Astrocyte (in vitro differentiated cells and primary cell): ENCODE data around the gene VASH2. TPM values are rescaled to one million over a fixed set of nuclear protein-coding genes. Genes with fewer than 3 reads are reported as not detected.

ENCODE experiments used
- DNase-seq: peaks from one replicate; pipeline ENCODE4 v3.0.0-alpha.2; 2010; ENCODE audit warnings: low read depth
- FAIRE-seq: peaks from 2 replicates; lab custom pipeline; 2011; peaks lifted over from hg19 to GRCh38; lab: Jason Lieb, UNC
- H2AFZ ChIP-seq: 2 replicates; pipeline ENCODE4 v1.6.0; 2012; ENCODE audit warnings: low read depth, low read length, inconsistent platforms
- H3K27ac ChIP-seq: 2 replicates; pipeline ENCODE4 v1.5.1; 2011; ENCODE audit warnings: low read depth, low read length, inconsistent platforms
- H3K27me3 ChIP-seq: 2 replicates; pipeline ENCODE4 v1.6.0; 2011; ENCODE audit warnings: low read length, inconsistent platforms; ENCODE audit not compliant: insufficient read depth
- H3K36me3 ChIP-seq: 2 replicates; pipeline ENCODE4 v1.5.1; 2011; ENCODE audit warnings: low read length, inconsistent platforms; ENCODE audit not compliant: insufficient read depth
- H3K4me1 ChIP-seq: 2 replicates; pipeline ENCODE4 v1.5.1; 2011; ENCODE audit warnings: low read length, inconsistent platforms; ENCODE audit not compliant: insufficient read depth
- H3K4me2 ChIP-seq: 2 replicates; pipeline ENCODE4 v1.6.0; 2012; ENCODE audit warnings: low read length, inconsistent platforms
- H3K4me3 ChIP-seq: 2 replicates; pipeline ENCODE4 v1.5.1; 2011; ENCODE audit warnings: low read depth, mild to moderate bottlenecking, low read length, inconsistent platforms; ENCODE audit not compliant: insufficient read depth
- H3K79me2 ChIP-seq: 2 replicates; pipeline ENCODE4 v1.6.0; 2012; ENCODE audit warnings: mild to moderate bottlenecking, low read length, inconsistent platforms; ENCODE audit not compliant: insufficient read depth
- H3K9ac ChIP-seq: 2 replicates; pipeline ENCODE4 v1.6.0; 2012; ENCODE audit warnings: mild to moderate bottlenecking, low read length, inconsistent platforms
- H3K9me3 ChIP-seq: 2 replicates; pipeline ENCODE4 v1.5.1; 2012; ENCODE audit warnings: low read depth, mild to moderate bottlenecking, low read length, inconsistent platforms; ENCODE audit not compliant: insufficient read depth
- H4K20me1 ChIP-seq: 2 replicates; pipeline ENCODE4 v1.6.0; 2012; ENCODE audit warnings: low read length, inconsistent platforms; ENCODE audit not compliant: insufficient read depth
- H3K27ac Mint-ChIP-seq: one replicate; pipeline ENCODE4 v1.8.0; 2021; ENCODE audit warnings: mild to moderate bottlenecking, mixed read lengths; ENCODE audit not compliant: unreplicated experiment
- H3K27me3 Mint-ChIP-seq: one replicate; pipeline ENCODE4 v1.8.0; 2021; ENCODE audit warnings: low read depth, mixed read lengths; ENCODE audit not compliant: unreplicated experiment
- H3K36me3 Mint-ChIP-seq: one replicate; pipeline ENCODE4 v1.8.0; 2021; ENCODE audit warnings: low read depth, mixed read lengths; ENCODE audit not compliant: unreplicated experiment
- H3K4me1 Mint-ChIP-seq: one replicate; pipeline ENCODE4 v1.8.0; 2021; ENCODE audit warnings: low read depth, mixed read lengths; ENCODE audit not compliant: unreplicated experiment
- H3K4me3 Mint-ChIP-seq: one replicate; pipeline ENCODE4 v1.8.0; 2021; ENCODE audit warnings: mild to moderate bottlenecking, moderate library complexity, mixed read lengths; ENCODE audit not compliant: unreplicated experiment
- H3K9me3 Mint-ChIP-seq: one replicate; pipeline ENCODE4 v1.8.0; 2021; ENCODE audit warnings: mild to moderate bottlenecking, mixed read lengths; ENCODE audit not compliant: unreplicated experiment
- EZH2 ChIP-seq: IDR thresholded peaks from 2 replicates; pipeline ENCODE4 v1.6.1; 2012; ENCODE audit warnings: mild to moderate bottlenecking, low read length, inconsistent platforms; ENCODE audit not compliant: insufficient read depth
- total RNA-seq: library from RNA; stranded (reverse); gene quantifications from 2 replicates; pipeline ENCODE4 v1.2.1, GENCODE V29; 2021
- TF ChIP-seq, protein P1 (sequence below): IDR thresholded peaks from 2 replicates; pipeline ENCODE4 v1.5.1; 2011; ENCODE audit warnings: low read depth, mild to moderate bottlenecking, inconsistent platforms, low read length, moderate library complexity; ENCODE audit not compliant: insufficient read depth

Gene VASH2
- total RNA-seq, 1 donor from 2014 or later: 7.1 TPM

DNA sequence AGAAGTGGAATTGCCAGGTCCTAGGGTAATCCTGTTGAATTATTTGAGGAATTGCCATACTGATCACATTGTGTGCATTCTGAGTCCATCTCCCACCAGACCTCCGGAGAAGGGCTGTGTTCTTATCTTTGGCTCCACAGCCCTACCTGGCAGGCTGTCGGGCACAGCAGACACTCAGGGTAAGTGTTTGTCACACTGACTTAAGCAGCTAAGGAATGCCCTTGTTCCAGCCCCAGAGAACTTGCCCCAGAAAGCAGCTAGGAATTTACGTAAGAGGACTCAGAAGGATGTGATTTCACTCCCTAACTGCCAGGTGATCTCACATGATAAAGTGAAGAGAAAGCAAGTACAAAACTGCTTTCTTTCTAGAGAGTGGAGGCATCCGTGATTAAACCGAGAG, 21.0 kb downstream of the VASH2 start:
- Histone ChIP-seq H4K20me1 (no peaks in the 10 kb centered on the region), H2AFZ (no peak overlapping the region), H3K4me2 (no peak overlapping the region), H3K9ac (no peak overlapping the region), H3K4me3 (no peak overlapping the region), H3K27me3 (no peaks in the 10 kb centered on the region), H3K79me2 (no peaks in the 10 kb centered on the region), H3K4me1 (no peaks in the 10 kb centered on the region), H3K9me3 (no peaks in the 10 kb centered on the region), H3K36me3 (no peaks in the 10 kb centered on the region), H3K27ac (no peak overlapping the region)
- H3K9me3 Mint-ChIP-seq: peaks cover 5% of the 10 kb centered on the region
- peaks cover 14% of the 10 kb centered on the region for H3K27me3 Mint-ChIP-seq
- FAIRE-seq (no peak), DNase-seq (no peak)
- no peak overlapping the region for H3K4me3 Mint-ChIP-seq
- no peak for TF ChIP-seq EZH2
- TF ChIP-seq, protein P1, sequence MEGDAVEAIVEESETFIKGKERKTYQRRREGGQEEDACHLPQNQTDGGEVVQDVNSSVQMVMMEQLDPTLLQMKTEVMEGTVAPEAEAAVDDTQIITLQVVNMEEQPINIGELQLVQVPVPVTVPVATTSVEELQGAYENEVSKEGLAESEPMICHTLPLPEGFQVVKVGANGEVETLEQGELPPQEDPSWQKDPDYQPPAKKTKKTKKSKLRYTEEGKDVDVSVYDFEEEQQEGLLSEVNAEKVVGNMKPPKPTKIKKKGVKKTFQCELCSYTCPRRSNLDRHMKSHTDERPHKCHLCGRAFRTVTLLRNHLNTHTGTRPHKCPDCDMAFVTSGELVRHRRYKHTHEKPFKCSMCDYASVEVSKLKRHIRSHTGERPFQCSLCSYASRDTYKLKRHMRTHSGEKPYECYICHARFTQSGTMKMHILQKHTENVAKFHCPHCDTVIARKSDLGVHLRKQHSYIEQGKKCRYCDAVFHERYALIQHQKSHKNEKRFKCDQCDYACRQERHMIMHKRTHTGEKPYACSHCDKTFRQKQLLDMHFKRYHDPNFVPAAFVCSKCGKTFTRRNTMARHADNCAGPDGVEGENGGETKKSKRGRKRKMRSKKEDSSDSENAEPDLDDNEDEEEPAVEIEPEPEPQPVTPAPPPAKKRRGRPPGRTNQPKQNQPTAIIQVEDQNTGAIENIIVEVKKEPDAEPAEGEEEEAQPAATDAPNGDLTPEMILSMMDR: no peak
- peaks cover 24% of the 10 kb centered on the region for H3K4me1 Mint-ChIP-seq
- no peak overlapping the region for H3K27ac Mint-ChIP-seq
- H3K36me3 Mint-ChIP-seq: peaks cover 28% of the 10 kb centered on the region

DNA sequence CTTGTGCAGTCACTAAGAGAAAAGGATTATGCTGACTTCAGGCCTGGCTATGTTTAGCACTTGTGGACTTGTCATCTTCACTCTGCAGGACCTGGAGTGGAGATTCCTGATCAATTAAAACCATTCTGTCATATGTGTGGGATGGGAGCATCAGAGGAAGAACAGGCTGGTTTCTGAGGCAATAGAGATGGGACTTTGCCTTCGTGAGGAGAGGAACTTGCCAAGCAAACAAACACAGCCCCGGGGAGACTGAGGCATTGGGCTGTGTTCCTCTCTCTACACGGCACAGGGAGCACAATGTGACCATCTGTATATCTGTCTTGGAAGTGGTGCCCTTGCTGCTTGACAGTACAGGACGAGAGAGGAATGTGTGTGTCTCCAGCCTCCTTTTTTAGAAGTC, 23.1 kb downstream of the VASH2 start:
- peaks cover 31% of the 10 kb centered on the region for H3K36me3 Mint-ChIP-seq
- FAIRE-seq (no peak), DNase-seq (no peak)
- Histone ChIP-seq H3K36me3 (no peaks in the 10 kb centered on the region), H3K27me3 (no peaks in the 10 kb centered on the region), H3K9ac (no peak overlapping the region), H3K79me2 (no peaks in the 10 kb centered on the region), H3K4me1 (no peaks in the 10 kb centered on the region), H2AFZ (no peak overlapping the region), H3K4me3 (no peak overlapping the region), H3K9me3 (no peaks in the 10 kb centered on the region), H3K27ac (no peak overlapping the region), H3K4me2 (no peak overlapping the region), H4K20me1 (no peaks in the 10 kb centered on the region)
- H3K27ac Mint-ChIP-seq: no peak overlapping the region
- no peak overlapping the region for H3K4me3 Mint-ChIP-seq
- H3K9me3 Mint-ChIP-seq: peaks cover 5% of the 10 kb centered on the region
- H3K4me1 Mint-ChIP-seq: peaks cover 13% of the 10 kb centered on the region
- peaks cover 14% of the 10 kb centered on the region for H3K27me3 Mint-ChIP-seq
- TF ChIP-seq, protein P1: no peak

DNA sequence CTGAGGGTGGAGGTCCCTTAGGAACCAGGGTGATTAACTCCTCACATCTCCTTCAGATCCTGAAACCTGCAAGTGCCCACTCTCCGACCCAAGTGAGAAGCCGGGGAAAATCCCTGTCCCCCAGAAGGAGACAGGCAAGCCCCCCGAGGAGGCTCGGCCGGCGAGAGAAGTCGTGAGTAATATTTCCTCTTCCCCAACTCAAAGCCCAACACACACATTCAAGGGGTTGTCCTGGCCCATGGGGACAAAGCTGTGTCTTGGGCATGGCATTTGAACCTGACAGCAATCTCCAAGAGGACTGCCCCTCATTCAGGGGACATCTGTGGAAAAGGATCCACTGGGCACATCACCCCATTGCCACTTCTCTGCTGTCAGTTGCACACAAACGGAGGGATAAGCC, 23.6 kb downstream of the VASH2 start:
- no peak for FAIRE-seq
- Mint-ChIP-seq H3K36me3 (peaks cover 33% of the 10 kb centered on the region), H3K27ac (no peak overlapping the region), H3K4me1 (peaks cover 9% of the 10 kb centered on the region), H3K27me3 (peaks cover 19% of the 10 kb centered on the region), H3K9me3 (peaks cover 5% of the 10 kb centered on the region), H3K4me3 (no peak overlapping the region)
- DNase-seq: no peak
- Histone ChIP-seq H3K79me2 (no peaks in the 10 kb centered on the region), H3K4me2 (no peak overlapping the region), H3K9me3 (no peaks in the 10 kb centered on the region), H3K27me3 (no peaks in the 10 kb centered on the region), H3K36me3 (no peaks in the 10 kb centered on the region), H3K9ac (no peak overlapping the region), H3K27ac (no peak overlapping the region), H3K4me3 (no peak overlapping the region), H4K20me1 (no peaks in the 10 kb centered on the region), H2AFZ (no peak overlapping the region), H3K4me1 (no peaks in the 10 kb centered on the region)
- TF ChIP-seq, protein P1: no peak
- TF ChIP-seq EZH2: no peak
